Subcutaneous adipose tissue (tissue), 4 donors: Measurements from ENCODE around the gene NKD1. TPM values are rescaled to one million over a fixed set of nuclear protein-coding genes. Genes with fewer than 3 reads are reported as not detected.

Experiments
- CTCF ChIP-seq: fragments of 450-650 bp; IDR thresholded peaks from one replicate; pipeline ENCODE4 v1.5.1; 2016; ENCODE audit warnings: low read depth, mild to moderate bottlenecking, control low read depth, antibody characterized with exemption, moderate library complexity
- total RNA-seq, 4 donors: library from RNA; depleted of rRNA; stranded (reverse); fragments of >200 nt; gene quantifications; one replicate each; pipeline ENCODE4 v1.1.0, GENCODE V29; 2016

Gene NKD1
- total RNA-seq, 4 donors from 2014 or later = 0.68 to 2.9 (median 2.1) TPM

GRCh38 chr16:50550035-50550434 lies 1.8 kb downstream of the NKD1 start:
- no peak for TF ChIP-seq CTCF

- TF ChIP-seq CTCF = no peak
These were observed 2.9 kb downstream of the NKD1 start for GRCh38 chr16:50550866-50551641.

GRCh38 chr16:50552476-50553101 lies 4.4 kb downstream of the NKD1 start:
- TF ChIP-seq CTCF = no peak

GRCh38 chr16:50553182-50553710 lies 5.0 kb downstream of the NKD1 start:
- TF ChIP-seq CTCF = no peak

GRCh38 chr16:50553731-50554360 lies 5.7 kb downstream of the NKD1 start:
- no peak for TF ChIP-seq CTCF

- no peak for TF ChIP-seq CTCF
These were observed 7.2 kb downstream of the NKD1 start for GRCh38 chr16:50555269-50555875.
